H1 (cell line): ENCODE measurements around the gene PIK3R5. TPM values are rescaled to one million over a fixed set of nuclear protein-coding genes. Genes with fewer than 3 reads are reported as not detected.

Experiments used
- BACH1 ChIP-seq: IDR thresholded peaks from 2 replicates; pipeline ENCODE4 v1.6.1; 2012; ENCODE audit warnings: low read length, improper control_type of control experiment
- CBX8 ChIP-seq: fragments of 300-800, 300-1000 bp; sonication (generic); IDR thresholded peaks from 2 replicates; pipeline ENCODE4 v1.7.1; 2016; ENCODE audit warnings: low read depth, low read length, borderline replicate concordance
- CHD1 ChIP-seq: IDR thresholded peaks from 2 replicates; pipeline ENCODE4 v1.6.1; 2012; ENCODE audit warnings: low read depth, low read length, improper control_type of control experiment
- EZH2 ChIP-seq: fragments of 200-600 bp; sonication (generic); IDR thresholded peaks from 2 replicates; pipeline ENCODE4 v1.7.1; 2012; ENCODE audit warnings: low read depth, mild to moderate bottlenecking, moderate library complexity, low read length, inconsistent platforms; ENCODE audit not compliant: severe bottlenecking
- HDAC6 ChIP-seq: IDR thresholded peaks from one replicate; pipeline ENCODE4 v1.7.1; 2012; ENCODE audit warnings: low read depth, mild to moderate bottlenecking, inconsistent platforms, low read length, moderate library complexity
- polyA plus RNA-seq, 7 experiments: library from polyadenylated mRNA; depleted of rRNA in 3 of 7; stranded (reverse) in 5 of 7; unstranded in 2 of 7; fragments of >200 nt in 5 of 7; fragments of 200-250 nt in 2 of 7; gene quantifications; 1 replicate in 5 of 7; 2 replicates in 1 of 7; 4 replicates in 1 of 7; pipeline versions ENCODE4 v1.2.1 to v1.2.3, GENCODE V29; 2011 to 2013; ENCODE audit warnings: missing spikeins in 2 of 7, mixed read lengths in 2 of 7
- total RNA-seq: library from RNA; stranded (reverse); fragmentation: NEBNext Ultra II Directional; extraction: Animal tissue kit (Norgen Biotek cat#: 25700); gene quantifications from 2 replicates; pipeline ENCODE4 v1.2.1, GENCODE V29; 2021
- TF ChIP-seq, protein P1 (sequence below): IDR thresholded peaks from 2 replicates; pipeline ENCODE4 v1.6.1; 2011; ENCODE audit warnings: low read length, improper control_type of control experiment

PIK3R5 gene
- total and polyA plus RNA-seq, 2 of the 8 experiments (the other 6 are each of a cell fraction or from before 2014, with no cell fraction given), result 2.7 to 4.3 TPM

DNA sequence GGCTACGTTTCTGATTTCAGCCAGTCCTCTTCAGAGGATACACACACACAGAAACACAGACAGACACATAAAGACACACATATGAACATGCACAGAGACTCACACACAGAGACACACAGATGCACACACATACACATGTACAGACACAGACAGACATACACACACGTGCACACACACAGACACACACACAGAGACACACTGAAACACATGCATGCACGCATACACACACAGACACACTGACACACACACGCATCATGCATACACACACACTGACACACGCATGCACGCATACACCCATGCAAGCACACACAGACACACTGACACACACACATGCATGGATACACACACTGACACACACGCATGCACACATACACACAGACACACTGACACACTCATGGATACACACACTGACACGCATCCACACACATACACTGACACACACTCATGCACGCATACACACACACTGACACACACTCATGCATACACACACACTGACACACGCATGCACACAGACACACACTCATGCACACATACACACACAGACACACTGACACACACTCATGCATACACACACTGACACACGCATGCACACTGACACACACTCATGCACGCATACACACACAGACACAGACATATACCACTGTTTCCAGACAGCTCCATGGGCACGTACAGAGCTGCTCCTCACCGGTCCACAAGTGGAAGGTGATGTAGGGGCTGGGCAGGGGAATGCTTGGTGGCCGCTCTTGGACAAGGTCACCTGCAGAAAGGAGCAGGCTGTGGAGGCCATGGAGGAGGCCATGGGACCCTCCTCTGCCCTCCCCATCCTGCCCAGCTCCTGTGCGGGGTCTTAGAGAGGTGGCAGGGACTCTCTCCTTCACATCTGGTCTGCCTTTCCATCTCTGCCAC lies 136.2 kb downstream of the PIK3R5 start (continued):
- TF ChIP-seq, protein P1, sequence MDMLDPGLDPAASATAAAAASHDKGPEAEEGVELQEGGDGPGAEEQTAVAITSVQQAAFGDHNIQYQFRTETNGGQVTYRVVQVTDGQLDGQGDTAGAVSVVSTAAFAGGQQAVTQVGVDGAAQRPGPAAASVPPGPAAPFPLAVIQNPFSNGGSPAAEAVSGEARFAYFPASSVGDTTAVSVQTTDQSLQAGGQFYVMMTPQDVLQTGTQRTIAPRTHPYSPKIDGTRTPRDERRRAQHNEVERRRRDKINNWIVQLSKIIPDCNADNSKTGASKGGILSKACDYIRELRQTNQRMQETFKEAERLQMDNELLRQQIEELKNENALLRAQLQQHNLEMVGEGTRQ, result no peak
- TF ChIP-seq CHD1 (no peak), EZH2 (no peak), BACH1 (no peak), CBX8 (no peak), HDAC6 (no peak)

Other genes with a start within 250 kb of the PIK3R5 start
- gene CCDC42, start 220.9 kb downstream of the PIK3R5 start, total RNA-seq, result not detected in 2 replicates
- gene CCDC42, start 220.9 kb downstream of the PIK3R5 start, polyA plus RNA-seq (2011; rRNA removed), result not detected in 2 replicates
- not detected in 2 replicates for gene SPDYE4, start 207.2 kb downstream of the PIK3R5 start, total RNA-seq
- gene SPDYE4, start 207.2 kb downstream of the PIK3R5 start, polyA plus RNA-seq (2011; rRNA removed), result not detected in 2 replicates
- 2.6 and 2.8 TPM in 2 replicates for gene MFSD6L, start 166.3 kb downstream of the PIK3R5 start, total RNA-seq
- 2.7 and 3.5 TPM in 2 replicates for gene MFSD6L, start 166.3 kb downstream of the PIK3R5 start, polyA plus RNA-seq (2011; rRNA removed)
- 0.23 and 0.24 TPM in 2 replicates for gene PIK3R6, start 98.0 kb downstream of the PIK3R5 start, total RNA-seq
- 0.72 and 1.2 TPM in 2 replicates for gene PIK3R6, start 98.0 kb downstream of the PIK3R5 start, polyA plus RNA-seq (2011; rRNA removed)
- 2.0 and 2.3 TPM in 2 replicates for gene NTN1, start 55.8 kb upstream of the PIK3R5 start, total RNA-seq
- 2.0 and 3.6 TPM in 2 replicates for gene NTN1, start 55.8 kb upstream of the PIK3R5 start, polyA plus RNA-seq (2011; rRNA removed)